ENCODE data around the gene PODXL2. TPM values are rescaled to one million over a fixed set of nuclear protein-coding genes. Genes with fewer than 3 reads are reported as not detected.
"Not testable (repeated sequence)": the region's sequence is repeated elsewhere in the genome, so short reads cannot be mapped to it uniquely, and the experiment has no call there.

PODXL2 gene
- total RNA-seq, 1 donor from 2014 or later, result 10.7 TPM

DNA sequence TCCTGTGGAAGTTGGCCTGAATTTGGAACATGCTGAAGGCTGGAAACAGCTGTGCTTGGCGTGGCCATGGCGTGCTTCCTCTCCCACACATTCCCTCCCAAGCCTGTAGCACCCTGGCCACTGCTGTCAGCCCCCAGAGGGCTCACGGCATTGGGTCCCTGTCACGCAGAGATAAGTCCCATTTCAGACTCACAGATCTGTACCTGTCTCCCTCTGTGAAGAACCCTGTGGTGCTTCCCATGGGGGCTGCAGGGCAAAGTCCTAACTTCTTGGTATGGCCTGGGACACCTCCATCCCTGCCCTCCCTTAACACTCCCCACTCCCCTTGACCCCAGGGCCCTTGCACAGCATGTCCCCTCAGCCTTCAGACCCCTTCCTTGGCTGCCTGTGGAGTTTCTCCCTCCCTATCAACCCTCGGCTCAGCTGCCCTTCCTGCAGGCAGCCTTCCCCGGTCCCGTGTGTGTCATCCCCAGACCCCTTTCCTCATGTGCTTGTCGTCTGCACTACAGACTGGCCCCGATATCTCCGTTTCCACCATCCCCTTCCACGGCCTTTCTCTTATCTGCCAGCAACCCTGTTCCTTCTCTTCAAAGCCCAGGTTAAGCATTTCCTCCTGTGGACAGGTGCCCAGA is 72.4 kb downstream of the PODXL2 start:
- Mint-ChIP-seq H3K36me3 (ENCODE audit: low read depth) (peaks cover 17% of the 10 kb centered on the region), H3K9me3 (ENCODE audit: low read depth) (peaks cover 8% of the 10 kb centered on the region), H3K4me1 (ENCODE audit: low read depth) (peaks cover 44% of the 10 kb centered on the region), H3K4me3 (ENCODE audit: unreplicated experiment) (no peak overlapping the region), H3K27ac (ENCODE audit: unreplicated experiment) (no peak overlapping the region), H3K27me3 (ENCODE audit: low read depth) (no peaks in the 10 kb centered on the region)
- TF ChIP-seq, protein P1, sequence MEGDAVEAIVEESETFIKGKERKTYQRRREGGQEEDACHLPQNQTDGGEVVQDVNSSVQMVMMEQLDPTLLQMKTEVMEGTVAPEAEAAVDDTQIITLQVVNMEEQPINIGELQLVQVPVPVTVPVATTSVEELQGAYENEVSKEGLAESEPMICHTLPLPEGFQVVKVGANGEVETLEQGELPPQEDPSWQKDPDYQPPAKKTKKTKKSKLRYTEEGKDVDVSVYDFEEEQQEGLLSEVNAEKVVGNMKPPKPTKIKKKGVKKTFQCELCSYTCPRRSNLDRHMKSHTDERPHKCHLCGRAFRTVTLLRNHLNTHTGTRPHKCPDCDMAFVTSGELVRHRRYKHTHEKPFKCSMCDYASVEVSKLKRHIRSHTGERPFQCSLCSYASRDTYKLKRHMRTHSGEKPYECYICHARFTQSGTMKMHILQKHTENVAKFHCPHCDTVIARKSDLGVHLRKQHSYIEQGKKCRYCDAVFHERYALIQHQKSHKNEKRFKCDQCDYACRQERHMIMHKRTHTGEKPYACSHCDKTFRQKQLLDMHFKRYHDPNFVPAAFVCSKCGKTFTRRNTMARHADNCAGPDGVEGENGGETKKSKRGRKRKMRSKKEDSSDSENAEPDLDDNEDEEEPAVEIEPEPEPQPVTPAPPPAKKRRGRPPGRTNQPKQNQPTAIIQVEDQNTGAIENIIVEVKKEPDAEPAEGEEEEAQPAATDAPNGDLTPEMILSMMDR (IDR thresholded peaks at IDR 0.05), result no peak
- peak; percentile 50 for DNase-seq (ENCODE audit: low spot score)

DNA sequence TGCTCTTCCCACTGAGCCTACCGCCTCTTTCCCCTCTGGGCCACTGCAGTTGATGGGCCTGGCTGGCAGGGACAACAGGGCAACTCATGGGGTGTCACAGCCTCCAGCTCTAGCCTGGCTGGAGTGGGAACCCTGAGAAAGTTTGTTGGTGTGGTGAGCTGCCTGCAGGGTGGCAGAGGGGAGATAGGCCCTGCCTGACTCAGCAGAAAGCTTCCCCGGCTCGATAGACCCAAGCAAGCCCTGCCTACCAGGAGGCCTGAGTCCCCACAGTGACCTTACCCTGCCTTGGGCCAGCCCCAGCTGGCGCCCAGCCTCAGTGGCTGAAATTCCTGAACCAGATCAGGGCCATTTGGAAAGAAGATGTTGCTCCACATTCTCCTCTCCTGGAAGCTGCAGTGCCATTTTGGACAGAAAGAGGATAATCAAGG is 73.2 kb downstream of the PODXL2 start:
- DNase-seq (ENCODE audit: low spot score), result peak; percentile 54
- H3K27ac Mint-ChIP-seq (ENCODE audit: unreplicated experiment), result no peak overlapping the region
- TF ChIP-seq, protein P1 (IDR thresholded peaks at IDR 0.05), result no peak

DNA sequence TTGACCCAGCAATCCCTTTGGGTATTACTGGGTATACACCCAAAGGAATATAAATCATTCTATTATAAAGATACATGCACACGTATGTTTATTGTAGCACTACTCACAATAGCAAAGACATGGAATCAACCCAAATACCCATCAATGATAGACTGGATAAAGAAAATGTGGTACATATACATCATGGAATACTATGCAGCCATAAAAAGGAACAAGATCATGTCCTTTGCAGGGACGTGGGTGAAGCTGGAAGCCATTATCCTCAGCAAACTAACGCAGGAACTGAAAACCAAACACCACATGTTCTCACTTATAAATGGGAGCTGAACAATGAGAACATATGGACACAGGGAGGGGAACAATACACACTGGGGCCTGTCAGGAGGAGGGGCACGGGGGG is 75.9 kb downstream of the PODXL2 start:
- H3K9me3 Mint-ChIP-seq (ENCODE audit: low read depth); H3K27me3 Mint-ChIP-seq (ENCODE audit: low read depth); H3K27ac Mint-ChIP-seq (ENCODE audit: unreplicated experiment); DNase-seq (ENCODE audit: low spot score); H3K4me3 Mint-ChIP-seq (ENCODE audit: unreplicated experiment): not testable (repeated sequence)
- H3K36me3 Mint-ChIP-seq (ENCODE audit: low read depth), result peaks cover 19% of the 10 kb centered on the region
- H3K4me1 Mint-ChIP-seq (ENCODE audit: low read depth), result peaks cover 32% of the 10 kb centered on the region

More for the DNA sequence above, 73.2 kb downstream of the PODXL2 start:
- Mint-ChIP-seq H3K27me3 (ENCODE audit: low read depth) (no peaks in the 10 kb centered on the region), H3K9me3 (ENCODE audit: low read depth) (peaks cover 8% of the 10 kb centered on the region), H3K4me3 (ENCODE audit: unreplicated experiment) (no peak overlapping the region), H3K4me1 (ENCODE audit: low read depth) (peaks cover 44% of the 10 kb centered on the region), H3K36me3 (ENCODE audit: low read depth) (peaks cover 17% of the 10 kb centered on the region)

DNA sequence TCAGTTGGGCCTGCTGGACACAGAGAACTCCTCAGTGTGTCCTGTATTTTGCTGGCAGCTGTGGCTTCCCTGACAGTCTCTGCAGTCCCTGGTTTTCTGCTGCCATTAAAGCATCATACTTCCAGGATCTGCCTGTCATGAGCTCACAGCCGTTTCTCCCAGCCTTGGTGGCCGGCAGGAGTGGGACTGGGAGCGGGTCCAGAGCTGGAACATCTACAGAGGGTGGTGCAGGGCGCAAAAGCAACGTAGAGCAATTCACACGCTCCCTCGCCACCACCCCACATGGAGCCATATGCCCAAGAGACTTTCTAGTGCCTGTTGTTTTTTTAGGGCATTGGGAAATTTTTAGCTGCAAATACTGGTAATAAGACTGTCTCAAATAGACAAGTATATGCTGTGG is 77.3 kb downstream of the PODXL2 start:
- Mint-ChIP-seq H3K27ac (ENCODE audit: unreplicated experiment) (no peak overlapping the region), H3K4me1 (ENCODE audit: low read depth) (peaks cover 30% of the 10 kb centered on the region), H3K27me3 (ENCODE audit: low read depth) (no peaks in the 10 kb centered on the region), H3K9me3 (ENCODE audit: low read depth) (peaks cover 8% of the 10 kb centered on the region), H3K4me3 (ENCODE audit: unreplicated experiment) (no peak overlapping the region), H3K36me3 (ENCODE audit: low read depth) (peaks cover 21% of the 10 kb centered on the region)
- TF ChIP-seq, protein P1 (IDR thresholded peaks at IDR 0.05), result no peak
- DNase-seq (ENCODE audit: low spot score), result no peak

DNA sequence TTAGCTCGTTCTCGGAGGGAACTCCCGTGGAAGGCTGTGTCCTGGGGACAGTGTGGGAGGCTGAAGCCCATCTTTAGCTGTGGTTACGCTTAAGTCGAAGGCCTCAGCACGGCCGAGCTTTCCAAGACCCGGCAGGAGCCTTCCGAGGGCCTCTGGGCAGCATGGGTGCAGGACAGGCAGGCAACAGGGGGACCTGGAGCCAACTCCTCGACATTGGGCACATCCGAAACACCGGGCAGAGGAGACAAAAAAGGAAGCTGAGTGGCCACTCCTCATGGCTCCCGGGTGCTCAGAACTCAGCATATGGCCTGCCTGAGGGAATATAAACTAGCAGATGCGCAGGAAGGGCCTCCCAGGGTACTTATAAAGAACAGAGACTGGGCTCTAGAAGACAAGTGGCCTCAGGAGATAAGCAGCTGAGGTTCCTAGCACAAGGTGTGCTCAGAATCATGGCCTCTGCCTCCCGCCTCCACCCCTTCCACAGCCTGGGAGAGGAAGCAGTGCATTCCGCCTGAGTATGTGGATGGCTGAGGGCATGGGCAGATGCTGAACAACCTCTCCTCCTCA is 77.9 kb downstream of the PODXL2 start:
- Mint-ChIP-seq H3K27me3 (ENCODE audit: low read depth) (no peaks in the 10 kb centered on the region), H3K36me3 (ENCODE audit: low read depth) (peaks cover 17% of the 10 kb centered on the region), H3K4me1 (ENCODE audit: low read depth) (peaks cover 30% of the 10 kb centered on the region), H3K9me3 (ENCODE audit: low read depth) (peaks cover 8% of the 10 kb centered on the region), H3K27ac (ENCODE audit: unreplicated experiment) (peak overlapping the region; percentile 45), H3K4me3 (ENCODE audit: unreplicated experiment) (no peak overlapping the region)
- no peak for DNase-seq (ENCODE audit: low spot score)
- TF ChIP-seq, protein P1 (IDR thresholded peaks at IDR 0.05), result no peak

Data from chondrocyte (in vitro differentiated cells).